ENCODE measurements around the gene RNF217. TPM values are rescaled to one million over a fixed set of nuclear protein-coding genes. Genes with fewer than 3 reads are reported as not detected.

The RNF217 gene
- 8.1 and 8.4 TPM in 2 replicates for total RNA-seq

GRCh38 chr6:124961777-124962638, at the start of gene RNF217:
TSS of gene RNF217 (plus strand) at chr6:124962437. CDS start at chr6:124962545, 108 bp downstream.

Other genes with a start within 250 kb of the RNF217 start
- gene TPD52L1, start 191.3 kb downstream of the RNF217 start, total RNA-seq, result 0.59 and 1.5 TPM in 2 replicates

Measured in subcutaneous preadipocyte (primary cell).